COR-L47 (cell line): ENCODE results near the gene NDUFV1.
"Not testable (repeated sequence)": the region's sequence is repeated elsewhere in the genome, so short reads cannot be mapped to it uniquely, and the experiment has no call there.

Experiments used
- DNase-seq: peaks from one replicate; lab custom pipeline; 2025; lab: John Stamatoyannopoulos, UW

The NDUFV1 gene

DNA sequence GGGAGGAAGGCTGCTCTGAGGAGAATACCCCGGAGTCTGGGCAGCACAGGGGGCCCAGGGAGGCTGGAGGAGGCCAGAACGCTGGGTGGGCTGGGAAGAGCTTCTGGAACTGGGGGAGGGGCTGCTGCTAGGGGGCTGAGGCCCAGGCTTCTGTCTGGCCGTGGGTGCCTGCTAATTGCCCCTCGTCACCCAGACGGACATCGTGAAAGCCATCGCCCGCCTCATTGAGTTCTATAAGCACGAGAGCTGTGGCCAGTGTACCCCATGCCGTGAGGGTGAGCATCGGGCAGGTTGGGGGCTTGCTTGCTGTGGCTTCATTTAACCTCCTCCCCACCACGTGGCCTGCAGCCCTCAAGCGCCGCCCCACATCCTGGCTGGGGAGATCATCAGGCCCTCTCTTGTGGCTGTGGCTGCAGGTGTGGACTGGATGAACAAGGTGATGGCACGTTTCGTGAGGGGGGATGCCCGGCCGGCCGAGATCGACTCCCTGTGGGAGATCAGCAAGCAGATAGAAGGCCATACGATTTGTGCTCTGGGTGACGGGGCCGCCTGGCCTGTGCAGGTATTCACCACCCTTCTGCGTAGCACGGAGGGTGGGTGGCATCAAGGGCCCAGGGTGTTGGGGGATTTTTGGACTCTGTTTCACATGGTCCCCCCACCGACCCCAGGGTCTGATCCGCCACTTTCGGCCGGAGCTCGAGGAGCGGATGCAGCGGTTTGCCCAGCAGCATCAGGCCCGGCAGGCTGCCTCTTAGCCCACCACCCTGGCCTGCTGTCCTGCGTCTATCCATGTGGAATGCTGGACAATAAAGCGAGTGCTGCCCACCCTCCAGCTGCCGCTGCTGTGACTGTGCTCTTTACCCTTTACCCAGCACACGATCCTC, 5.2 kb downstream of the NDUFV1 start:
- DNase-seq, result no peak

DNA sequence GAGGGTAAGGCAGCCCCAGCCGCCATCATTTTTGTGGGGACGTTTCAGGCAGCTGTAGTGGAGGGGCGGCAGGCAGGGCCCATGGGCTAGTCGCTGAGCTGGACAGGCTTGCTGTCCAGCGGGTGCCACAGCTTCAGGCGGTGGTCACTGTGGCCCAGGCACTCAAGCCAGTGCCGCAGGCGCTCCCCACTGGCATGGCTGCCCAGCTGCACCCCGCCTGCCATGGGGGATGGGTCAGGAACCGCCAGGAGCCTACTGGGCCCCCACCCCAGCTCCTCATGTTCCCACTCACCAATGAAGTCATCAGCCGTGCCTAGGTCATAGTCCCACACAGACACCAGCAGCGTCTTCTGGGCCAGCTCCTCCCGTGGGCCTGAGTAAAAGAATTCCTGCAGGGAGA, 6.0 kb downstream of the NDUFV1 start:
- no peak for DNase-seq

- DNase-seq, result no peak
Observed at GRCh38 chr11:67613313-67613959, 6.7 kb downstream of the NDUFV1 start.

DNA sequence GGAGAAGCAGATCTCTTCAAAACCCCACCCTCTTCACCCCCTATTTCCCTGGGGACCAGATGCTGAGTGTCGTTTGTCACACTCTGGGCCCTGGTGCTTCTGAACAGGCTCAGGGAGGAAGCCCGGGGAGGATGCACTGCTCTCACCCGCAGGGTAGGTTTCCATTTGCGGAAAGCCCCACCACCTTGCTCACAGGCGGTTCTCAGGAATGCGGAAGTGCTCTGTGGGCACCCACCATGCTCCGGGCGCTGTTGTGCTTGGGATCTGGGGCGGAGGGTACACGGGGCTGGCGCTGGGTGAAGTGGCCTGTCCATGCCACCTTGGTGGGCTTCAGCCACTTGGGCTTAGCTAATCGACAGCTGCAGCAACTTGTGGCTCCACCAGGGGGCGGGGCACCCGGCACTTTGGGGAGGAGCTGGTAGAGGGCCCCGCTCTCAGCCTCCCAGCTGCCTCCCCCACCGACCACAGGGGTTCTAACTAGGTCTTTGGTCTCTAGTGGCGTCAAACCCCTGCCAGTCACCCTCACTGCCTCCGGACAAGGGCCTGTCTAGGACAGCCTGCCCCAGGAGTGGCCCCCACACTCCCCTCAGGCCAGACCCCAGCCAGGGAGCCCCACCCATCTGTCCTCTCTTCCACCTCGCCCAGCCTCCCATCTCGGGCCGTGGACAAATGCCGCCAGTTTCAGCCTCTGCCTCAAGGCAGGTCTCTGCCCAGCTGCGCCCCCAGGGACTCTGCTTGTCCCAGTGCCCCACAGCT, 7.4 kb downstream of the NDUFV1 start:
- DNase-seq, result peak; percentile 24

GRCh38 chr11:67614730-67615714, 8.3 kb downstream of the NDUFV1 start:
- DNase-seq, result no peak

GRCh38 chr11:67615728-67616430, 9.1 kb downstream of the NDUFV1 start:
- no peak for DNase-seq

- DNase-seq, result no peak
Observed at GRCh38 chr11:67616431-67617242, 9.9 kb downstream of the NDUFV1 start.

GRCh38 chr11:67617243-67617953, 10.7 kb downstream of the NDUFV1 start:
- no peak for DNase-seq

DNA sequence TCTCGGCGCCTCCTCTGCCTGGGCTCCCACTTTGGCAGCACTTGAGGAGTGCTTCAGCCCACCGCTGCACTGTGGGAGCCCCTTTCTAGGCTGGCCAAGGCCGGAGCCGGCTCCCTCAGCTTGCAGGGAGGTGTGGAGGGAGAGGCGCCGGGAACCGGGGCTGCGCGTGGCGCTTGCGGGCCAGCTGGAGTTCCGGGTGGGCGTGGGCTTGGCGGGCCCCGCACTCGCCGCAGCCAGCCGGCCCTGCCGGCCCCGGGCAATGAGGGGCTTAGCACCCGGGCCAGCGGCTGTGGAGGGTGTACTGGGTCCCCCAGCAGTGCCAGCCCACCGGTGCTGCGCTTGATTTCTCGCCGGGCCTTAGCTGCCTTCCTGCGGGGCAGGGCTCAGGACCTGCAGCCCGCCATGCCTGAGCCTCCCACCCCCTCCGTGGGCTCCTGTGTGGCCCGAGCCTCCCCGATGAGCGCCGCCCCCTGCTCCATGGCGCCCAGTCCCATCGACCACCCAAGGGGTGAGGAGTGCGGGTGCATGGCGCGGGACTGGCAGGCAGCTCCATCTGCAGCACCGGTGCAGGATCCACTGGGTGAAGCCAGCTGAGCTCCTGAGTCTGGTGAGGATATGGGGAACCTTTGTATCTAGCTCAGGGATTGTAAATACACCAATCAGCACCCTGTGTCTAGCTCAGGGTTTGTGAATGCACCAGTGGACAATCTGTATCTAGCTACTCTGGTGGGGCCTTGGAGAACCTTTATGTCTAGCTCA, 12.3 kb downstream of the NDUFV1 start:
- not testable (repeated sequence) for DNase-seq

DNA sequence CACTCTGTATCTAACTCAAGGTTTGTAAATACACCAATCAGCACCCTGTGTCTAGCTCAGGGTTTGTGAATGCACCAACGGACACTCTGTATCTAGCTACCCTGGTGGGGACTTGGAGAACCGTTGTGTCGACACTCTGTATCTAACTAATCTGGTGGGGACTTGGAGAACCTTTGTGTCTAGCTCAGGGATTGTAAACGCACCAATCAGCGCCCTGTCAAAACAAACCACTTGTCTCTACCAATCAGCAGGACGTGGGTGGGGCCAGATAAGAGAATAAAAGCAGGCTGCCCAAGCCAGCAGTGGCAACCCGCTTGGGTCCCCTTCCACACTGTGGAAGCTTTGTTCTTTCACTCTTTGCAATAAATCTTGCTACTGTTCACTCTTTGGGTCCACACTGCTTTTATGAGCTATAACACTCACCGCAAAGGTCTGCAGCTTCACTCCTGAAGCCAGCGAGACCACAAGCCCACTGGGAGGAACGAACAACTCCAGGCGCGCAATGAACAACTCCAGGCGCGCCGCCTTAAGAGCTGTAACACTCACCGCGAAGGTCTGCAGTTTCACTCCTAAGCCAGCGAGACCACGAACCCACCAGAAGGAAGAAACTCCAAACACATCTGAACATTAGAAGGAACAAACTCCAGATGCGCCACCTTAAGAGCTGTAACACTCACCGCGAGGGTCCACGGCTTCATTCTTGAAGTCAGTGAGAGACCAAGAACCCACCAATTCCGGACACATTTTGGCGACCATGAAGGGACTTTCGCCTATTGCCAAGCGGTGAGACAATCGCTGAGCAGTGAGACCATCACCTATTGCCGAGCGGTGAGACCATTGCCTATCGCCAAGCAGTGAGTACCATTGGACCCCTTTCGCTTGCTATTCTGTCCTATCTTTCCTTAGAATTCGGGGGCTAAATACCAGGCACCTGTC, 13.2 kb downstream of the NDUFV1 start:
- DNase-seq, result not testable (repeated sequence)

DNA sequence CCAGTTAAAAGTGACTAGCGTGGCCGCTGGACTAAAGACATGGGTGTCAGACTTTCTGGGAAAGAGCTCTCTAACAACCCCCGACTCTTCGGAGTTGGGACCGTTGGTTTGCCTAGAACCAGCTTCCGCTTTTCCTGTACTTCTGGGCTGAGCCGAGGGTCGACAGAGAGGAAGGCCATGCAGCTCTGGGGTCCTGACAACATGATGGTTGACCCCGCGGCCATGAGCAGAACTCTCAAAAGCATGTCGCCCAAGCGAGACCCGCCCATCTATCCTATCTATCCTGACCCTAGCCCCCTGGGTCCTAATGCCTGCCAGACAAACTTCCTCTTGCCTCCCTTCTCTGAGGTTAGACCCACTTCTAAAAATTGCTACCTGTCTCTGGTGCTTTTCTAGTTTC, 13.9 kb downstream of the NDUFV1 start:
- DNase-seq, result not testable (repeated sequence)

DNA sequence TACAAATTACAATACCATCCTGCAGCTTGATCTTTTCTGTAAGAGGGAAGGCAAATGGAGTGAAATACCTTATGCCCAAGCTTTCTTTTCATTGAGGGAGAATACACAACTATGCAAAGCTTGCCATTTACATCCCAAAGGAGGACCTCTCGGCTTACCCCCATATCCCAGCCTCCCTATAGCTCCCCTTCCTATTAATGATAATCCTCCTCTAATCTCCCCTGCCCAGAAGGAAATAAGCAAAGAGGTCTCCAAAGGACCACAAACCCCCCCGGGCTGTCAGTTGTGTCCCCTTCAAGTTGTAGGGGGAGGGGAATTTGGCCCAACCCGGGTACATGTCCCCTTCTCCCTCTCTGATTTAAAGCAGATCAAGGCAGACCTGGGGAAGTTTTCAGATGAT, 15.2 kb downstream of the NDUFV1 start:
- DNase-seq, result not testable (repeated sequence)

GRCh38 chr11:67622905-67623304, 16.2 kb downstream of the NDUFV1 start:
- DNase-seq, result not testable (repeated sequence)

GRCh38 chr11:67623795-67624194, 17.1 kb downstream of the NDUFV1 start:
- not testable (repeated sequence) for DNase-seq

DNA sequence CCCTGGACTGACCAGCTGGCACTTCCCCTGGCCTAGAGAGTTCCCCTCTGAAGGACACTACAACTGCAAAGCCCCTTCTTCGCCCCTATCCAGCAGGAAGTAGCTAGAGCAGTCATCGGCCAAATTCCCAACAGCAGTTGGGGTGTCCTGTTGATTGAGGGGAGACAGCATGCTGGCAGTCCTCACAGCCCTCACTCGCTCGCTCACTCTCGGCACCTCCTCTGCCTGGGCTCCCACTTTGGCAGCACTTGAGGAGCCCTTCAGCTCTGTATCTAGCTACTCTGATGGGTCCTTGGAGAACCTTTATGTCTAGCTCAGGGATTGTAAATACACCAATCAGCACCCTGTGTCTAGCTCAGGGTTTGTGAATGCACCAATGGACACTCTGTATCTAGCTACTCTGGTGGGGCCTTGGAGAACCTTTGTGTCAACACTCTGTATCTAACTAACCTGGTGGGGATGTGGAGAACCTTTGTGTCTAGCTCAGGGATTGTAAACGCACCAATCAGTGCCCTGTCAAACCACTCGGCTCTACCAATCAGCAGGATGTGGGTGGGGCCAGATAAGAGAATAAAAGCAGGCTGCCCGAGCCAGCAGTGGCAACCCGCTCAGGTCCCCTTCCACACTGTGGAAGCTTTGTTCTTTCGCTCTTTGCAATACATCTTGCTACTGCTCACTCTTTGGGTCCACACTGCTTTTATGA, 19.5 kb downstream of the NDUFV1 start:
- DNase-seq, result not testable (repeated sequence)

GRCh38 chr11:67626970-67627369, 20.2 kb downstream of the NDUFV1 start:
- DNase-seq, result no peak

GRCh38 chr11:67627441-67627811, 20.7 kb downstream of the NDUFV1 start:
- DNase-seq, result no peak
